ENCODE measurements around the gene LYPD4.
"Not testable (repeated sequence)": the region's sequence is repeated elsewhere in the genome, so short reads cannot be mapped to it uniquely, and the experiment has no call there.

The LYPD4 gene, protein sequence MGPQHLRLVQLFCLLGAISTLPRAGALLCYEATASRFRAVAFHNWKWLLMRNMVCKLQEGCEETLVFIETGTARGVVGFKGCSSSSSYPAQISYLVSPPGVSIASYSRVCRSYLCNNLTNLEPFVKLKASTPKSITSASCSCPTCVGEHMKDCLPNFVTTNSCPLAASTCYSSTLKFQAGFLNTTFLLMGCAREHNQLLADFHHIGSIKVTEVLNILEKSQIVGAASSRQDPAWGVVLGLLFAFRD
- 0 reads per million in 2 experiments for total RNA-seq

DNA sequence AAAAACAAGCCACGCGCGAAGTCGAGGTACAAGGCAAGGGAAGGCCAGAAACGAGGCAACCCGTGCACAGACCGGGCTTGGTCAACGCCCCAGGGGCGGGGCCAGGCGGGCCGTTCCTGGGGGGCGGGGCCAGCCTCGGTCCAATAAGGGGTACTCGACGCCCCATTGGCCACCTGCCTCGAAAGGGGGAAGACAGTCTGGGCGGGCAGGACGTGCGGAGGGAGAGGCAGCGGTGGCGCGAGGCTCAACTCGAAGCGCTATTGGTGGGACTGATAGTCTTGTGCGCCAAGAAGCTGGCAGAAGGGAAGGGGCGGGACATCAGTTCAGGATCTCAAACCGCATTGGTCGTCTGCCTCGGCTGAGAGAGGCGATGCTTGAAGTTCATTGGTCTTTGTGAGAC, at the start of gene LYPD4:
LYPD4 (minus strand) TSS at position 83 of the 400 bp plus-strand sequence. CDS start 5,398 bp downstream, outside the sequence.
- no peak for DNase-seq (ENCODE audit: low read depth)

DNA sequence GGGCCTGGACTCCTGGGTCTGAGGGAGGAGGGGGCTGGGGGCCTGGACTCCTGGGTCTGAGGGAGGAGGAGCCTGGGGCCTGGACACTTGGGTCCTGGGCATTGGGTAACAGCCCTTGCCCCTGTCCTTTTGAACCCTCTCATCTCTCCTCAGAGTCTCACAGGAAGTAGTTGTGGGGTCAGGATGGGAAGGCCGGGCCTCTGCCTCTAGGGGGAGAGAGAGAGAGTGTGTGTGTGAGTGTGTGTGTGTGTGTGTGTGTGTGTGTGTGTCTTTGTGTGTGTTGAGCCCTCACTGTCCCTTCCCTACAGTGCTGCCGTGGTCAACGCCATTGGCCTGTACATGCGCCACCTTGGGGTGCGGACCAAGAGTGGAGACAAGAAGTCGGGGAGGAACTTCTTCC, 49.4 kb upstream of the LYPD4 start:
- no peak for DNase-seq (ENCODE audit: low read depth)

DNA sequence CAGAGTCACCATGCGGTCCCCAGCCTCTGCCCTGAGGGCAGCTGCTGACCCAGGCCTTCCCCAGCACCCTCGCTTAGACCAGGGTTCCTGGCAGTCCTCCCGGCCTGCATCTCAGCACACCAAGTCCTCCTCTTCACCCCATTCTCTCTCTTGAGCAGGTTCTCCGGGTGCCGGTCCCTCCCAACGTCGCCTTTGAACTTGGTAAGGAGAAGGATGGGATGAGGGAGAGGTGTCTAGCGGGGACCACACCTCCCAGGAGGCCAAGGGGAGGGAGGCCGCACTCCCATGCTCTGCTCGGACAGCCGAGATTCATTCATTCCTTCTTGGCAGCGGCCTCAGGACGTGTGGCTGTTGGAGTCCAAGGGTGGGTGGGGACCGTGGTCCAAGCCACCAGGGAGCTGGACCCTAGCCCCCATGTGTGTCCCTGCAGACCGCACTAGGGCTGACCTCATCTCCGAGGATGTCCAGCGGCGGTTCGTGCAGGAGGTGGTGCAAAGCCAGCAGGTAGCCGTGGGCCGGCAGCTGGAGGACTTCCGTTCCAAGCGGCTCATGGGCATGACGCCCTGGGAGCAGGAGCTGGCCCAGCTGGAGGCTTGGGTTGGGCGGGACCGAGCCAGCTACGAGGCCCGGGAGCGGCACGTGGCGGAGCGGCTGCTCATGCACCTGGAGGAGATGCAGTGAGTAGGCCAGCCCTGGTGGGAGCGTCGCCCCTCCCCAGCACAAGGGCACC, 47.9 kb upstream of the LYPD4 start:
- no peak for DNase-seq (ENCODE audit: low read depth)

DNA sequence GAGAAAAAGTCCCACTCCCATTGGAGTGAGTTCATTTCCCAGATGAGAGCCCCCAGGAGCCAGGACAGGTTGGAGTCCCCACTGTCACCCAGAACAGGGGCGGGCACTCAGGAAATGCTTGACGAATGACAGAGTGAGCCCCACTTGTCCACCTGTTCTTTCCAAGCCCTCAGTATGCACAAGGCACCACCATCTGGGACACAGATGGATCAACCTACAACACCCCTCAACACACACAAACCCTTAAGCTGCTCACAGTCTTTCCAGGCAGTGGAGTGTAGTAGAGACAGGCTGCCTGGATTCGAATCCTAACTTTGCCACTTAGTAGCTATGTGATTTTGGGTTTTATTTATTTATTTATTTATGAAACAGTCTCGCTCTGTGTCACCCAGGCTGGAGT, 46.5 kb upstream of the LYPD4 start:
- no peak for DNase-seq (ENCODE audit: low read depth)

DNA sequence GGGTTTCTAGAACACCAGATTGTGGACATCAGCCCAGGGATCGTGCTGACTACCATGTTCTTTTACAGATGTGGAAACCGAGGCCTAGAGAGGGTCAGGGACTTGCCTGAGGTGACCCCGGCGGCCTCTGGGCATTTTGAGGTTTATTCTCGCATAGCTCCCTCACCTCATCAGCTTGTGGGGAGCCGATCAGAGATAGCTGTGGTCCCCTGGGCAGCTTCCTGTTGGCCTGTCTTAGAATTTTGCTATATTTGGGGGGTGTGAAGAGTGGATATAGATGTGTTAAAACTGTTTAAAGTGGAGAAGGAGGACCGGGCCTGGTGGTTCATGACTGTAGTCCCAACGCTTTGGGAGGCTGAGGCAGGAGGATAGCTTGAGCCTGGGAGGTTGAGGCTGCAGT, 45.4 kb upstream of the LYPD4 start:
- DNase-seq (ENCODE audit: low read depth): no peak

DNA sequence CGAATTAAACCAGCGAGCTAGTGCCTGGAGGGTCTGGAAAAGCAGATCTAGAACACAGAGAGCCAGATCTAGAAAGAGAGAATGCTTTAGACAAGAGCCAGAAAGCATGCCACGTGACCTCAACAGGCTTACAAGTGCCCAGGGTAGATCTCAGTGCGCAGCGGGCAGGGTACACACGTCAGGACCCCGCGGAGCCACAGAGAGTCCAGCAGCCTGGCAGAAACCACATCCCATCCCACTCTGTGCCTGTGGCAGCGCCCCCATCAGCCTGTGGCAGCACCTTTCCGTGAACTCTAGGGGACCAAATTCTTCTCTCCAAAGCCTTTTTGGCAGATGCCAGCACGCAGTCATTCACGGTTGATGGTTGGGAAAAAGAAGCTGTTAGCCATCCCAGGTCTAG, 44.4 kb upstream of the LYPD4 start:
- no peak for DNase-seq (ENCODE audit: low read depth)

DNA sequence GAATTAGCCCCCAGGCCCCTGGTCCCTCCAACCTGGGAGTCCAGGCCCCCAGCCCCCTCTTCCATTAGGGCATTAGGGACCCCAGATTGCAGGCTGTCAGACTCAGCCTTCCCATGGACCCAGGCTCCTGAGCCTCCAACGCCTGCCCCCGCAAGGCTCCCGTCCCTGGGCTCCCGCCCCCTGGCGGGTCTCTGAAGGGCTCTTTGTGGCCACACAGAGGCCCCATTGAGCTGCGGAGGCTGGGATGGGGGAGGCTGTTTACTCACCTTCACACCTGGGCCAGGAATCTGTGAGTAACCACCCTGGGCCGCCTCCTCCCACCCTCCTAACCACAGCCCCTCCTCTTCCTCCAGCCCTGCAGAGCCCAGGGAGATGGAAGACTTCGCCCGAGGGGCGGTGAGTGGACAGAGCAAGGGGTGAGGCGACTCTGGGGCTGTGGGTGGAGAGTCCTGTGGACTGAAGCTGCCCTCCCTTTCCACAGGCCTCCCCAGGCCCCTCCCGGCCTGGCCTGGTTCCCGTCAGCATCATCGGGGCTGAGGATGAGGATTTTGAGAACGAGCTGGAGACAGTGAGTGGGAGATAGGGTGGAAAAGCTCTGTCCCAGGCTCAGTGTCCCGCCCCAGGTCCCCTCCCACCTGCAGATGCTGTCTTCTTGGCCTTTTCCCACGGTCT, 43.4 kb upstream of the LYPD4 start:
- DNase-seq (ENCODE audit: low read depth): peak; percentile 72

DNA sequence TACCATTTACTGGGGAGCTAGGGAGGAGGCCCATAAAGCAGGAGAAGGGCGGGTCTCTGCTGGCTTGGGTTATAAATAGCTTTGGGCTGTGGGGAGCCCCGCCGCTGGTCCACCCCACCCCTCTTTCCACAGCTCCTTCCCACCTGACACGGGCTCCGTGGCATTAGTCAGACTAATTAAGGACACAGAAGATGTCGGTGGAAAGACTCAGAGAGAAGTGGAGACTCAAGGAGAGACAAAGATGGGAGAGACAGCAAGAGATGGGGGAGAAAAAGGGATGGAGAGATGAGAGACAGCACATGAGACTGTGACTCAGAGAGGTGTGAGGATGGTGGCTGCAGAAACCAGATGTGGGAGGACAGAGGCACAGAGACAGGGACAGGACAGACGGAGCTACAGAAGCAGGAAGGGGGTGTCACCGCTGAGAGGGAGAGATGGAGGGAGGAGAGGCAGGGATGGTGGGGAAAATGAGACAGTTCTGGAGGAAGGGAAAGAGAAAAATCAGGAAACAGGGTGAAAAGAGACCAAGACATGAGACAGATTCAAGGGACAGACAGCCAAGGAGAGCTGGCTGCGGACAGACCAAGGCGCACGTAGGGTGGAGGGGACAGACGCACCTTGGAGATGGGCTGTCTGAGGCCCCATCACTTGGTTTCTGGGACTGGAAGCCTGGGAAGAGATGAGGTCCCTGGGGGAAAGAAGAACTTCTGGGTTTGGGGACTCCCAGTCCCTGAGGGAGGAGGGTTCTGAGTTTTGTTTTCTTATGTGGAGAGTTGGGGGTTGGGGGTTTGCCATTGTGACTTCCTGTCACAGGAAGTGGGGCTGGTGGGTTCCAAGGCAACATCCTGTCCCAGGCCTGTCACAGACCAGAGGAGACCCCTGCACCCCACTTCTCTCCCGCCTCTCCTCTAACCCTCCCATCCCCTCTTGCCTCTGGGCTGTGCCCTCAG, 42.6 kb upstream of the LYPD4 start:
- DNase-seq (ENCODE audit: low read depth): peak; percentile 52

DNA sequence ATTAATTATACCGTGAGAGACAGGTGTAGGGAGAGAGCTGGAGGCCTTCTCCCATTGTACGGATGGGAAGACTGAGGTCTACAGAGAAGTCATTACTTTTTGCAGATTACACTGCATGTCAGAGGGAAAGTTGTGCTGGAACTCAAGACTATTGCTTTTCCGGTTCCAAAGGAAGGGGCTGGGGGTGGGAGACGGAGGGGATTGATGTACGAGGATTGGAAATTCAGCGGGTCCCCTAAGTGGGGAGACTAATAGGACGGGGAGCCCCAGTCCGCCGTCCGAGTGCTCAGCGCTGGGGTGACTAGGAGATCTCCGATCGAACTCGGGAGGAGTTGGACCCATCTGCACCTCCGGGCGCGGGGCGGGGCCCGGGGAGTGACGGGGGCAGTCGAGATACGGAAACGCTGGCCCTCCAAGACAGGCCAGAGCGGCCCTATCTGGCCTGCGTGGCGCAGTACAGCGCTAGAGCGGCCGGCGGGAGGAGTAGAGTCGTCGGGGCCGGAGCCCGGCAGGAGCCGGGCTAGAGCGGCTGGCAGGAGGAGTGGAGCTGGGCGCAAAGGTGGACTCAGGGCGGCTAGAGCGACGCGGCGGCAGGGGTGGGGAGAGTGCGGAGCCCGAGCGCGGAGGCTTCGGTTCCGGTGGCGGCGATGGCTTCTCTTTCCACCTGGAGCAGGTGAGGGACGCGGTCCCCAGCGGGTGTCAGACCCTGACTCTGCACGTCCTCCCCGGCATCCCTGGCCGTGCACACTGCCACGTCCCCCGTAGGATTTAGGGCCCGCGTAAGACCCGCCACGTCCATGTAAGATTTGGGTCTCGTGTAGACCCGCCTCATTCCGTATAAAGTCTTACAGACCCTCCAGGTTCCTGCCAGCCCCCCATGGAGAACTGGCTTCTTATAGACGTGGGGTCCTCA, 39.6 kb upstream of the LYPD4 start:
- peak; percentile 66 for DNase-seq (ENCODE audit: low read depth)

DNA sequence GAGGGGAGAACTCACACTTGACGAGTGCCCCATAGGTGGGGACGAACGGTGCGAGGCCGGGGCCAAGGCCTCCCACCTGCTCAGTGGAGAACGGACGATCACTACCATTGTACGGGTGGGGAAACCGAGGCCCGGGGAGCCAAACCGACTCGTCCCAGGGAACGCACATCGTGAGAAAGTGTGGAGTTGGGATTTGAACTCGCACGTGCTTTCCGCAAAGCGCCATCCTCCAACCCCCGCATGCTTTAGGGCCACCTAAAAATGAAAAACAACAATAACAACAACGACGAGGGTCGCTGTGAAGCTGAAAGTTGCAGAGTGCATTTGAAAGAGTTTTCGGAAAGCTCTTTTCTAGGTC, 39.0 kb upstream of the LYPD4 start:
- DNase-seq (ENCODE audit: low read depth): no peak

DNA sequence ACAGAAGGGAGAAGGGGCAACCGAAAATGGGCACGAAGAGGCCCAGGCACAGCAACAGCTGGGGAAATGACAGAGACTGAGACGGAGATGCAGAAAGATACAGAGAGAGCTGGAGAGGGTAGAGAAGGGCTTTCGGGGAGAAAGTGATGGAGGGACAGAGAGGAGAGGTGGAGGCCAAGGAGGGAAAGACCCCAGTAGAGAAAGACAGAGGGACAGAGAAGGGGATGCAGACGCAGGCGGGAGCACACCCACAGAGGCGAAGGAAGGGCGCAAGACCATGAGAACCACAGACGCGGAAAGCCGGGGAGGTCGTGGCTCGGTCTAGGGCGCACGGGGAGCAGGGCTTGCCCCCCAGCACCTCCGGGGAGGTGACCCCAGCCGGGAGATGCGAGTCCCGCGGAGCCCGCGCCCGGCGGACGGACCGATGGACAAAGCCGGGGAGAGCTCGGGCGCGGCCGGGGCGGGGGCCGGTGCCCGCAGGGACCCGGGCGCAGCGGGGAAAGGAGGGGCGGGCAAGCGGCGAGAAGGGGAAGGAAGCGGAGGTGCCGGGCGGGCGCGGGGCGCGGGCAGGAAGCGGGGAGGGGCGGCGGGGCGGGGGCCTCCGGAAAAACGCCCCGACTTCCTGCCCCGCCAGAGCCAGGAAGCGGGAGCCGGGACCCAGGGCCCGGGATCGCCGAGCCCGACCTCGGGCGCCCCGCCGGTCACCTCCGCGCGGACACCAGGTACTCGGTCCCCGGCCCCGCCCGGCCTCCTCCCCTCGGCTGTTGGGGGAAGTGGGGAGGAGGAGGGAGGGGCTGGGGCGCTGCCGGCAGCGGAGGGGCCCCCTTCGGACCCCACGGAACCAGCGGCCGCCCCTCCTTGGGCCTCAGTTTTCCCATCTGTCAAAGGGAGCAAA, 38.3 kb upstream of the LYPD4 start, which contains the start of gene ARHGEF1:
ARHGEF1 (plus strand) TSS at position 617 of the 895 bp plus-strand sequence. CDS start 4,899 bp downstream, outside the sequence.
- peak; percentile 38 for DNase-seq (ENCODE audit: low read depth)

DNA sequence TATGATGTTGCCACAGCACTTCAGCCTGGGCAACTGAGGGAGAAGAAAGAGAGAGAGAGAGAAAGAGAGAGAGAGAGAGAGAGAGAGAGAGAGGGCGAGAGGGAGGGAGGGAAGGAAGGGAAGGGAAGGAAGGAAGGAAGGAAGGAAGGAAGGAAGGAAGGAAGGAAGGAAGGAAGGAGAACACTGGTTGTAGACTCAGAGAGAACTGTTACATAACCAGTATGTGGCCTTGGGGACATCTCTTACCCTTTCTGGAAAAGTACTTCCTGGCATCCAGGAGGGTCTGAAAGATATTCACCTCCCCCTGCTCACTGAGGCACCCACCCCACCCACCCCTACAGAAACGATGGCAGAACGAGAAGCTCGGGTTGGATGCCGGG, 35.8 kb upstream of the LYPD4 start:
- no peak for DNase-seq (ENCODE audit: low read depth)

DNA sequence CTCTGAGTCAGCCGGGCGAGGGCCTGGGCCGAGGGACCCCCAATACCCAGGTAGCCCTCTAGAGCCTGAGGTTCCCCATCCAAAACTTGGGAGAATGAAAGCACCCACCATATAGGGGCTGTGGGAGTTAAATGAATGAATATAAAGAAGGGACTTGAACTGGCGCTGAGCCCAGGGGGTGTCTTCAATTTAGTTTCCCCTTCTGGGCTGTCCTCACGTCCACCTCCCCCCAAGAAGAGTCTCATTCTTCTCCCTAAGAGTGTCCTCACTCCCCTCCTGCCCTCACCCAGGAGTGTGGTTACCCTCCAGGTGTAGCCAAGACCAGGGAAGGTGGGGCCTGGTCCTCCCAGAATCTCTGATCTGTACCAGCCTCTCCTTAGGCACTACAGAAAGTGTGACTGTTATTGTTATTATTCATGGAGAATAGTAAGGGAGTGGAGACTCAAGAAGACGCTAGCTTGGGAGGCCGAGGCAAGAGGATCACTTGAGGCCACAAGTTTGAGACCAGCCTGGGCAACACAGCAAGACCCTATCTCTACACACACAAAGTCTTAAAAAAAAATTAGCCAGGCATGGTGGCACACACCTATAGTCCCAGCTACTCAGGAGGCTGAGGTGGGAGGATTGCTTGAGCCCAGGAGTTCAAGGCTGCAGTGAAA, 35.3 kb upstream of the LYPD4 start:
- no peak for DNase-seq (ENCODE audit: low read depth)

DNA sequence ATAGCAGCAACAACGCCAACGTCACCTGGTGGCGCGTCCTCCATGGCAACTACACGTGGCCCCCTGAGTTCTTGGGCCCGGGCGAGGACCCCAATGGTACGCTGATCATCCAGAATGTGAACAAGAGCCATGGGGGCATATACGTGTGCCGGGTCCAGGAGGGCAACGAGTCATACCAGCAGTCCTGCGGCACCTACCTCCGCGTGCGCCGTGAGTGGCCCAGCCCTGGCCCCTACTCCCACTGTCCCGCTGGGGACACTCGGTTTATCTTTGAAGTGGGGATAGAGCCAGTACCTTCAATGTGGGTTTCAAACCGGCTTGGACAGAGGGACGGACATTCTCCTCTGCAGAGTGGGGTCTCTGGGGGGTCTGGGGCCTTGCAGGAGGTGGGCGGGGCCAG, 34.6 kb upstream of the LYPD4 start:
- no peak for DNase-seq (ENCODE audit: low read depth)

DNA sequence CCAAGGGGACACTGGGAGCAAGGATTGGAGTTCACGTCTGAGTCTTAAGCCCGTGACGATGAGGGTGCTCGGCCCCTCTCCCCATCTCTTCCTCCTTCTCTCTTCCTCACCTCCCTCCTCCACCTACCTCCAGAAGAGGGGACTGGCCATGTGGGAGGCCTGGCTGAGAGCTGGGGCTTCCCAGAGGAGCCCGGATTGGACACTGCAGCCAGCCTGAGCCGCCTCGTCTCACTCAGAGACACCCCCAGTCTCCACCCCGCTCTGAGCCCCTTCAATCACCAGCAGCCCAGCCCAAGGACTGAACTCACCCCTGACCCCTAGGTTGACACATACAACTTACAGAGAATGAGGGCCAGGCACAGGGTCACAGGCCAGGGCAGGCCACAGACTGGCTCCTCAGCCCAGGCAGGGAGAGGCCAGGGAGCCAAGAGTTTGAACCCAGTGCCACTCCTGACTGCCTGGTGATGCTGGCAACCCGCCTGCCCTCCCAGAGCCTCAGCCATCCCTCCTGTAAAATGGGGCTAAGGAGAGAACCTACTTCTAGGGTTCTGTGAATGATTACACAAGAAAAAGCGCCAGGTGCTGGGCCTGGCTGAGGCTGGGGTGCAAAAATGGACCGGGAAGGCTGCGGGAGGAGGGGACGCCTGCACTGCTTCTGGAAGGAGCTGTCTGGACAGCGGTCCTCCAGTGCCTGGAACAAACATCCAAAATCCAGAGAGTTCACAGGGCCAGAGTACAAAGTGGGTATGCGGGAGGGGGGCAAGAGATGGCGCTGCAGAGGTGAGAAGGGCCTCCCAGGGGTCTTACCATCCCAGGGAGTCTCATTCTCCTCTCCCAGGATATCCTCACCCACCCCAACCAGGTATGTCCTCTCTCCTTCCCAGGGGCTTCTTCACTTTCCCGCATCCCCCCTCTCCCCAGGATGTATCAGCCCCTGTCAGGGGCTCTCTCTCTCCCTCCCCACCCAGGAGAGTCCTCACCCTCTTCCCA, 33.7 kb upstream of the LYPD4 start:
- DNase-seq (ENCODE audit: low read depth): no peak

DNA sequence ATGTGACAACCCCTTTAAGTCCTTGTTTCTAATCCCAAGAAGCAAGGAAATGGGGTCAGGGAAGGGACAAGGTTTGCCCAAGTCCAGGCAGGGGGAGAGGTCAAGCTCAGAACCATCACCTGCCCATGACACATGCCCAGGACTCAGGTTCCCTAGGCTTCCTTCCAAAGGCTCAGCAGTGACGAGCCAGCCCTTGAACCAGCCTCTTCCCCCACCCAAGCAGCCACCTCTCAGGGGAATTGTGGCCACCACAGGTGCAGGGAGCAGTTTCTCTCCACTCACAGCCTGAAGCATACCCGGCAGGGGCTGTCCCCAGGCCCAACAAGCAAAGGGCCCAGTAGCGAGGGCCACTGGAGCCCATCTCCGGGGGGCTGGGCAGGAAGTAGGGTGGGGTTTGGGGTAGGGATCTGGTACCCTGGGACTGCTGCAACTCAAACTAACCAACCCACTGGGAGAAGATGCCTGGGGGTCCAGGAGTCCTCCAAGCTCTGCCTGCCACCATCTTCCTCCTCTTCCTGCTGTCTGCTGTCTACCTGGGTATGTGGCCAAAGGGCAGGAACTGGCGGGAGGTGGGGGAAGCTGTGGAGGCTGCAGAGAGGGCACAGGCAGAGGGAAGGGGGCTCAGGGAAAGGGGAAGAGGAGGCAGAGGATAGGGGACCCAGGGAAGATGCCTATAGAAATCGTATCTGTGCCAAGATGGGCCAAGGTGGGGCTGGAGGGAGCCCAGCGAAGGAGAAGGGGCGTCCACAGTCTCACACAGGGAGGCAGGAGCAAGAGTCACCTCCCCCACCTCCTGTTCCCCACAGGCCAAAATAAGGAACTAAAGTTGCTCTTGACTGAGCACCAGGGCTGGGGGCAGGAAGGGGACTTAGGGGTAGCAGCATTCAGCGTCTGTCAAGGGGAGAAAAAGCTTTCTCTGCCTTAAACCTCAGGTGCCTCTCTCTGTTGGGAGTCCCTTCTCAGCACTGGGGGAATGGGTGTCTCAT, 32.7 kb upstream of the LYPD4 start, which contains the start of gene CD79A:
CD79A (plus strand) TSS at position 433 of the 986 bp plus-strand sequence; CDS start at position 459, 26 bp downstream.
- no peak for DNase-seq (ENCODE audit: low read depth)

DNA sequence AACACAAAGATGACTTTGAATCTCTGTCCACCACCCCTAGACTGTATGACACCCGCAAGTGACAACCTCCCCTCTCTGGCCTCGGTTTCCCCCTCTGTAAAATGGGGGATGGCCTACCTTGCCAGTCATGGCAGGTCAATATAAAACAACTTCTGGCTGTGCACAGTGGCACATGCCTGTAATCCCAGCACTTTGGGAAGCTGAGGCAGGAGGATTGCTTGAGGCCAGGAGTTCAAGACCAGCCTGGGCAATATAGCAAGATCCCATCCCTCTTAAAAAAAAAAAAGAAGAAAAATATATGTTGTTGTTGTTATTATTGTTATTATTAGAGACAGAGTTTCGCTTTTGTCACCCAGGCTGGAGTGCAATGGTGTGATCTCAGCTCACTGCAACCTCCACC, 31.5 kb upstream of the LYPD4 start:
- not testable (repeated sequence) for DNase-seq (ENCODE audit: low read depth)

Measured in T follicular helper cell (primary cell).